LNCAP (cell line): ENCODE measurements around the gene MICAL2.

Experiments
- CTCF ChIP-seq: fragments of 450-650 bp; IDR thresholded peaks from 2 replicates; pipeline ENCODE4 v1.5.1; 2017; ENCODE audit warnings: mild to moderate bottlenecking

Gene MICAL2

GRCh38 chr11:12147827-12148226 is 37.4 kb downstream of the MICAL2 start:
- TF ChIP-seq CTCF, result no peak

- no peak for TF ChIP-seq CTCF
These were observed 38.1 kb downstream of the MICAL2 start for GRCh38 chr11:12148466-12148865.

GRCh38 chr11:12148882-12149281 is 38.5 kb downstream of the MICAL2 start:
- TF ChIP-seq CTCF, result no peak

- TF ChIP-seq CTCF, result no peak
These were observed 39.4 kb downstream of the MICAL2 start for GRCh38 chr11:12149672-12150225.

GRCh38 chr11:12150831-12151382 is 40.5 kb downstream of the MICAL2 start:
- no peak for TF ChIP-seq CTCF

GRCh38 chr11:12152321-12152720 is 41.9 kb downstream of the MICAL2 start:
- TF ChIP-seq CTCF, result no peak

- no peak for TF ChIP-seq CTCF
These were observed 44.7 kb downstream of the MICAL2 start for GRCh38 chr11:12154871-12155668.
